H9 (cell line): Measurements from ENCODE around the gene MIEF1. TPM values are rescaled to one million over a fixed set of nuclear protein-coding genes. Genes with fewer than 3 reads are reported as not detected.

Experiments used
- DNase-seq: peaks from one replicate; pipeline ENCODE4 v3.0.0-alpha.2; 2017
- H2AFZ ChIP-seq: one replicate; pipeline ENCODE4 v1.6.1; 2013; ENCODE audit warnings: mild to moderate bottlenecking, low read length, control low read depth, moderate library complexity
- H2AK5ac ChIP-seq: 2 replicates; pipeline ENCODE4 v1.6.1; 2013; ENCODE audit warnings: low read length, control low read depth, mixed read lengths; ENCODE audit not compliant: insufficient read length
- H2BK120ac ChIP-seq: one replicate; pipeline ENCODE4 v1.6.1; 2013; ENCODE audit warnings: low read depth, mild to moderate bottlenecking, low read length, control low read depth, inconsistent platforms; ENCODE audit not compliant: poor library complexity, severe bottlenecking
- H2BK12ac ChIP-seq: 2 replicates; pipeline ENCODE4 v1.6.1; 2013; ENCODE audit warnings: low read length, control low read depth, mixed read lengths, low read depth; ENCODE audit not compliant: insufficient read length
- H2BK15ac ChIP-seq: 2 replicates; pipeline ENCODE4 v1.6.1; 2013; ENCODE audit warnings: low read depth, low read length, control low read depth
- H2BK20ac ChIP-seq: one replicate; pipeline ENCODE4 v1.6.1; 2013; ENCODE audit warnings: low read depth, mild to moderate bottlenecking, low read length, control low read depth, inconsistent platforms; ENCODE audit not compliant: poor library complexity, severe bottlenecking
- H2BK5ac ChIP-seq: 2 replicates; pipeline ENCODE4 v1.6.1; 2013; ENCODE audit warnings: low read length, control low read depth, mixed read lengths; ENCODE audit not compliant: insufficient read length
- H3K14ac ChIP-seq: 2 replicates; pipeline ENCODE4 v1.6.1; 2013; ENCODE audit warnings: low read length, control low read depth; ENCODE audit not compliant: insufficient read depth
- H3K18ac ChIP-seq: 2 replicates; pipeline ENCODE4 v1.6.1; 2013; ENCODE audit warnings: low read depth, mild to moderate bottlenecking, mixed read lengths, low read length, control low read depth; ENCODE audit not compliant: insufficient read length
- H3K23ac ChIP-seq: 2 replicates; pipeline ENCODE4 v1.6.1; 2013; ENCODE audit warnings: low read length, control low read depth, mixed read lengths, low read depth; ENCODE audit not compliant: insufficient read length
- H3K23me2 ChIP-seq: 2 replicates; pipeline ENCODE4 v1.6.1; 2013; ENCODE audit warnings: low read depth, mild to moderate bottlenecking, mixed read lengths, low read length, control low read depth; ENCODE audit not compliant: insufficient read length, poor library complexity, severe bottlenecking
- H3K27ac ChIP-seq: 2 replicates; pipeline ENCODE4 v1.5.1; 2013; ENCODE audit warnings: low read length, control low read depth, mixed read lengths, low read depth; ENCODE audit not compliant: insufficient read length
- H3K27me3 ChIP-seq: 2 replicates; pipeline ENCODE4 v1.6.1; 2013; ENCODE audit warnings: low read length, control low read depth, inconsistent platforms; ENCODE audit not compliant: insufficient read depth
- H3K4ac ChIP-seq: 2 replicates; pipeline ENCODE4 v1.6.1; 2013; ENCODE audit warnings: low read depth, mild to moderate bottlenecking, control low read depth, inconsistent platforms, low read length, moderate library complexity
- H3K4me1 ChIP-seq: 2 replicates; pipeline ENCODE4 v1.6.1; 2013; ENCODE audit warnings: low read length, control low read depth, inconsistent platforms; ENCODE audit not compliant: insufficient read depth
- H3K4me2 ChIP-seq: 2 replicates; pipeline ENCODE4 v1.6.1; 2013; ENCODE audit warnings: low read length, control low read depth, mixed read lengths; ENCODE audit not compliant: insufficient read length, insufficient read depth
- H3K56ac ChIP-seq: 2 replicates; pipeline ENCODE4 v1.6.1; 2013; ENCODE audit warnings: low read depth, mild to moderate bottlenecking, mixed read lengths, low read length, control low read depth; ENCODE audit not compliant: insufficient read length
- H3K79me1 ChIP-seq: 2 replicates; pipeline ENCODE4 v1.6.1; 2013; ENCODE audit warnings: low read depth, mild to moderate bottlenecking, moderate library complexity, low read length, control low read depth, inconsistent platforms; ENCODE audit not compliant: insufficient read depth, poor library complexity, severe bottlenecking
- H3K79me2 ChIP-seq: 2 replicates; pipeline ENCODE4 v1.6.1; 2013; ENCODE audit warnings: low read length, control low read depth, inconsistent platforms; ENCODE audit not compliant: insufficient read depth
- H3K9ac ChIP-seq: 2 replicates; pipeline ENCODE4 v1.6.1; 2013; ENCODE audit warnings: low read length, control low read depth, mixed read lengths; ENCODE audit not compliant: insufficient read length; ENCODE audit errors: extremely low read depth
- H3K9me3 ChIP-seq: one replicate; pipeline ENCODE4 v1.6.1; 2013; ENCODE audit warnings: low read depth, low read length, inconsistent platforms; ENCODE audit not compliant: control insufficient read depth
- H3T11ph ChIP-seq: one replicate; pipeline ENCODE4 v1.6.1; 2013; ENCODE audit warnings: mild to moderate bottlenecking, low read length, control low read depth, inconsistent platforms
- H4K20me1 ChIP-seq: one replicate; pipeline ENCODE4 v1.6.1; 2013; ENCODE audit not compliant: control insufficient read depth, insufficient read length, insufficient read depth
- H4K5ac ChIP-seq: 2 replicates; pipeline ENCODE4 v1.6.1; 2013; ENCODE audit warnings: low read depth, mild to moderate bottlenecking, mixed read lengths, low read length, control low read depth; ENCODE audit not compliant: insufficient read length
- H4K8ac ChIP-seq: replicated peaks from 2 replicates; pipeline ENCODE4 v1.6.1; 2013; ENCODE audit warnings: low read length, control low read depth, mixed read lengths, low read depth; ENCODE audit not compliant: insufficient read length
- H4K91ac ChIP-seq: 2 replicates; pipeline ENCODE4 v1.6.1; 2013; ENCODE audit warnings: low read depth, mild to moderate bottlenecking, moderate library complexity, mixed read lengths, low read length, control low read depth; ENCODE audit not compliant: insufficient read length
- H3K27ac Mint-ChIP-seq, 3 experiments: 2 replicates in 2 of 3; 3 replicates in 1 of 3; pipeline ENCODE4 v1.8.0; 2020 to 2021; ENCODE audit warnings: mixed read lengths in 3 of 3, mild to moderate bottlenecking in 1 of 3, moderate library complexity in 1 of 3
- H3K27me3 Mint-ChIP-seq: 2 replicates; pipeline ENCODE4 v1.8.0; 2021; ENCODE audit warnings: low read depth, mild to moderate bottlenecking, moderate library complexity, mixed read lengths
- H3K36me3 Mint-ChIP-seq, 3 experiments: 2 replicates in 2 of 3; 3 replicates in 1 of 3; pipeline ENCODE4 v1.8.0; 2020 to 2021; ENCODE audit warnings: low read depth in 3 of 3, mixed read lengths in 3 of 3; ENCODE audit not compliant: insufficient read depth in 1 of 3
- H3K4me1 Mint-ChIP-seq, 2 experiments: 2 replicates each; pipeline ENCODE4 v1.8.0; 2020; ENCODE audit warnings: mixed read lengths in 2 of 2
- H3K4me3 Mint-ChIP-seq, 2 experiments: 2 replicates in 1 of 2; 3 replicates in 1 of 2; pipeline ENCODE4 v1.8.0; 2020 to 2021; ENCODE audit warnings: mild to moderate bottlenecking in 2 of 2, mixed read lengths in 2 of 2, moderate library complexity in 1 of 2
- H3K9me3 Mint-ChIP-seq, 2 experiments: 2 replicates in 1 of 2; 3 replicates in 1 of 2; pipeline ENCODE4 v1.8.0; 2020; ENCODE audit warnings: mild to moderate bottlenecking in 2 of 2, mixed read lengths in 2 of 2, moderate library complexity in 1 of 2
- WGBS: extraction: QIAGEN DNeasy Blood & Tissue Kit; methylation state at CpG from one replicate; pipeline ENCODE4 v1.1.7; 2013; ENCODE audit warnings: missing lambda C conversion rate, low lambda C conversion rate, mixed read lengths; ENCODE audit not compliant: insufficient read length; ENCODE audit errors: extremely low coverage; 5-methylcytosine and 5-hydroxymethylcytosine counted together
- total RNA-seq: library from RNA; stranded (reverse); gene quantifications from 2 replicates; pipeline ENCODE4 v1.2.1, GENCODE V29; 2021
- TF ChIP-seq, protein P1 (sequence below): fragments of 200-600 bp; sonication (generic); conservative IDR thresholded peaks from 3 replicates; pipeline ENCODE4 v1.8.0; 2021; ENCODE audit warnings: antibody characterized with exemption, mild to moderate bottlenecking

Gene MIEF1
- total RNA-seq, 1 experiment from 2014 or later, result 32.6 TPM

DNA sequence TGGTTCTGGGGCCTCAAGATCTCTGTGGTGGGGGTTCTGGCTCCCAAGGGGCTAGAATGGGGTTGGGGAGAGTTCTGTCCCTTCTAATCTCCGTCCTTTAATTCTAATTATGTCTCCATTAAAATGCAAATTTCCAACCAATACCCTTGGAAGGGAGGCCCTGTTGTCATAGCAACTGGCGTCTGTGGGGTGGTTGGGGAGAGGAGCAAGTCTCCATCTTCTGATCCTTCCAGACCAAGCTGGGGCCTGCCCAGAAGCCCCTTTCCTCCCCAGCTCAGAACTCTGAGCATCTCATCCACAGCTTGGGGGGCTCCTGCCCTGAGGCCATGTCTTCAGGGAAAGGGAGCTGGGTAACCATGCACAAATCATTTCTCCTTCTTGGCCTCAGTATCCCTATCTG is 35.9 kb downstream of the MIEF1 start:
- Histone ChIP-seq H4K20me1 (no peaks in the 10 kb centered on the region), H2BK5ac (no peak overlapping the region), H3K9ac (no peak overlapping the region), H4K5ac (no peak overlapping the region), H3K27ac (no peak overlapping the region), H2BK15ac (no peak overlapping the region), H3K56ac (no peak overlapping the region), H2BK20ac (no peak overlapping the region), H3K9me3 (no peaks in the 10 kb centered on the region), H3K14ac (no peak overlapping the region), H2BK12ac (no peak overlapping the region), H3K4ac (no peak overlapping the region), H3K23ac (no peak overlapping the region), H3T11ph (no peak overlapping the region), H3K4me1 (no peaks in the 10 kb centered on the region; the same call in 1 of the 2 replicates), H3K4me2 (no peak overlapping the region), H3K18ac (no peak overlapping the region), H3K79me1 (no peaks in the 10 kb centered on the region), H2AFZ (no peak overlapping the region), H3K79me2 (no peaks in the 10 kb centered on the region), H2BK120ac (no peak overlapping the region), H2AK5ac (no peak overlapping the region), H4K91ac (no peak overlapping the region), H4K8ac (no peak overlapping the region), H3K27me3 (no peaks in the 10 kb centered on the region), H3K23me2 (no peaks in the 10 kb centered on the region)
- DNase-seq, result no peak
- Mint-ChIP-seq H3K36me3 (no peaks in the 10 kb centered on the region), H3K27ac (no peak overlapping the region), H3K4me1 (peaks cover 25 to 34% of the 10 kb centered on the region in 2 experiments), H3K4me3 (peak overlapping the region in 1 of 2 experiments; percentile 35; a peak in 1 of 5 replicates), H3K27me3 (peaks cover 14% of the 10 kb centered on the region), H3K9me3 (no peaks in the 10 kb centered on the region; a peak in 1 of 5 replicates)
- TF ChIP-seq, protein P1, sequence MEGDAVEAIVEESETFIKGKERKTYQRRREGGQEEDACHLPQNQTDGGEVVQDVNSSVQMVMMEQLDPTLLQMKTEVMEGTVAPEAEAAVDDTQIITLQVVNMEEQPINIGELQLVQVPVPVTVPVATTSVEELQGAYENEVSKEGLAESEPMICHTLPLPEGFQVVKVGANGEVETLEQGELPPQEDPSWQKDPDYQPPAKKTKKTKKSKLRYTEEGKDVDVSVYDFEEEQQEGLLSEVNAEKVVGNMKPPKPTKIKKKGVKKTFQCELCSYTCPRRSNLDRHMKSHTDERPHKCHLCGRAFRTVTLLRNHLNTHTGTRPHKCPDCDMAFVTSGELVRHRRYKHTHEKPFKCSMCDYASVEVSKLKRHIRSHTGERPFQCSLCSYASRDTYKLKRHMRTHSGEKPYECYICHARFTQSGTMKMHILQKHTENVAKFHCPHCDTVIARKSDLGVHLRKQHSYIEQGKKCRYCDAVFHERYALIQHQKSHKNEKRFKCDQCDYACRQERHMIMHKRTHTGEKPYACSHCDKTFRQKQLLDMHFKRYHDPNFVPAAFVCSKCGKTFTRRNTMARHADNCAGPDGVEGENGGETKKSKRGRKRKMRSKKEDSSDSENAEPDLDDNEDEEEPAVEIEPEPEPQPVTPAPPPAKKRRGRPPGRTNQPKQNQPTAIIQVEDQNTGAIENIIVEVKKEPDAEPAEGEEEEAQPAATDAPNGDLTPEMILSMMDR, result no peak
- no CpG with 5 or more reads among the region's 2 CpGs for WGBS
